ENCODE measurements around the gene IFI16.

DNA sequence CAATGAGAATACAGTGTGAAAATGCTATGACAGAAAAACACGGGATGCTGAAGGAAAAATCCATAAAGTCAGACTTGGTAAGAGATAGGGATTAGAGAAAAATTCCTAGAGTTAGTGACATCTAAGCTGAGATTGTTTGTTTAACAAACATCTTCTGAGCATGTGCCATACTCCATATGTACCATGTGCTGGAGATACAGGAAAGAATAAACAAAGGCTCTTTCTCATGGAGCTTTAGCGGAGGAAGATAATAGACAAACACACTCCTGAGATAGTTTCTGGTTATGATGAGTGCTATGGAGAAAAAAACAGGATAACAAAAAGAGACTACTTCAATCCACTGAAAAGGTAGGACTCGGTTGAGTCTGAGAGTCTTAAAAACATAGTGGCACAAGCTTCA is 88.9 kb downstream of the IFI16 start:
- no peak for TF ChIP-seq ZNF785 (tag by site-specific recombination; IDR thresholded peaks at IDR 0.05)
- no peak for TF ChIP-seq ZNF350 (tag by site-specific recombination; IDR thresholded peaks at IDR 0.05)
- no peak for TF ChIP-seq SALL2 (tag by site-specific recombination; IDR thresholded peaks at IDR 0.05; ENCODE audit: borderline replicate concordance)
- TF ChIP-seq, protein P1, sequence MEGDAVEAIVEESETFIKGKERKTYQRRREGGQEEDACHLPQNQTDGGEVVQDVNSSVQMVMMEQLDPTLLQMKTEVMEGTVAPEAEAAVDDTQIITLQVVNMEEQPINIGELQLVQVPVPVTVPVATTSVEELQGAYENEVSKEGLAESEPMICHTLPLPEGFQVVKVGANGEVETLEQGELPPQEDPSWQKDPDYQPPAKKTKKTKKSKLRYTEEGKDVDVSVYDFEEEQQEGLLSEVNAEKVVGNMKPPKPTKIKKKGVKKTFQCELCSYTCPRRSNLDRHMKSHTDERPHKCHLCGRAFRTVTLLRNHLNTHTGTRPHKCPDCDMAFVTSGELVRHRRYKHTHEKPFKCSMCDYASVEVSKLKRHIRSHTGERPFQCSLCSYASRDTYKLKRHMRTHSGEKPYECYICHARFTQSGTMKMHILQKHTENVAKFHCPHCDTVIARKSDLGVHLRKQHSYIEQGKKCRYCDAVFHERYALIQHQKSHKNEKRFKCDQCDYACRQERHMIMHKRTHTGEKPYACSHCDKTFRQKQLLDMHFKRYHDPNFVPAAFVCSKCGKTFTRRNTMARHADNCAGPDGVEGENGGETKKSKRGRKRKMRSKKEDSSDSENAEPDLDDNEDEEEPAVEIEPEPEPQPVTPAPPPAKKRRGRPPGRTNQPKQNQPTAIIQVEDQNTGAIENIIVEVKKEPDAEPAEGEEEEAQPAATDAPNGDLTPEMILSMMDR (tag by site-specific recombination; IDR thresholded peaks at IDR 0.05) = no peak
- TF ChIP-seq SP2 (tag by site-specific recombination; IDR thresholded peaks at IDR 0.05) = no peak
- no peak for TF ChIP-seq ZFP3 (tag by site-specific recombination; IDR thresholded peaks at IDR 0.05; ENCODE audit: low read depth)
- TF ChIP-seq ZNF521 (tag by site-specific recombination; IDR thresholded peaks at IDR 0.05) = no peak
- TF ChIP-seq, protein P2, sequence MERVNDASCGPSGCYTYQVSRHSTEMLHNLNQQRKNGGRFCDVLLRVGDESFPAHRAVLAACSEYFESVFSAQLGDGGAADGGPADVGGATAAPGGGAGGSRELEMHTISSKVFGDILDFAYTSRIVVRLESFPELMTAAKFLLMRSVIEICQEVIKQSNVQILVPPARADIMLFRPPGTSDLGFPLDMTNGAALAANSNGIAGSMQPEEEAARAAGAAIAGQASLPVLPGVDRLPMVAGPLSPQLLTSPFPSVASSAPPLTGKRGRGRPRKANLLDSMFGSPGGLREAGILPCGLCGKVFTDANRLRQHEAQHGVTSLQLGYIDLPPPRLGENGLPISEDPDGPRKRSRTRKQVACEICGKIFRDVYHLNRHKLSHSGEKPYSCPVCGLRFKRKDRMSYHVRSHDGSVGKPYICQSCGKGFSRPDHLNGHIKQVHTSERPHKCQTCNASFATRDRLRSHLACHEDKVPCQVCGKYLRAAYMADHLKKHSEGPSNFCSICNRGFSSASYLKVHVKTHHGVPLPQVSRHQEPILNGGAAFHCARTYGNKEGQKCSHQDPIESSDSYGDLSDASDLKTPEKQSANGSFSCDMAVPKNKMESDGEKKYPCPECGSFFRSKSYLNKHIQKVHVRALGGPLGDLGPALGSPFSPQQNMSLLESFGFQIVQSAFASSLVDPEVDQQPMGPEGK (tag by site-specific recombination; IDR thresholded peaks at IDR 0.05) = no peak

Data from HEK293 (cell line).